Umbilical cord (tissue), 2 donors: ENCODE results near the gene SPINT1. TPM values are rescaled to one million over a fixed set of nuclear protein-coding genes. Genes with fewer than 3 reads are reported as not detected.

ENCODE experiments used
- DNase-seq: peaks from one replicate; pipeline ENCODE4 v3.0.0-alpha.2; 2015; ENCODE audit warnings: low spot score
- total RNA-seq: library from RNA; depleted of rRNA; stranded (reverse); fragments of >200 nt; gene quantifications from one replicate; pipeline ENCODE4 v1.2.3, GENCODE V29; 2014; ENCODE audit warnings: low replicate concordance; ENCODE audit not compliant: insufficient read depth

Gene SPINT1
- total RNA-seq, 1 donor from 2014 or later: 16.6 TPM

DNA sequence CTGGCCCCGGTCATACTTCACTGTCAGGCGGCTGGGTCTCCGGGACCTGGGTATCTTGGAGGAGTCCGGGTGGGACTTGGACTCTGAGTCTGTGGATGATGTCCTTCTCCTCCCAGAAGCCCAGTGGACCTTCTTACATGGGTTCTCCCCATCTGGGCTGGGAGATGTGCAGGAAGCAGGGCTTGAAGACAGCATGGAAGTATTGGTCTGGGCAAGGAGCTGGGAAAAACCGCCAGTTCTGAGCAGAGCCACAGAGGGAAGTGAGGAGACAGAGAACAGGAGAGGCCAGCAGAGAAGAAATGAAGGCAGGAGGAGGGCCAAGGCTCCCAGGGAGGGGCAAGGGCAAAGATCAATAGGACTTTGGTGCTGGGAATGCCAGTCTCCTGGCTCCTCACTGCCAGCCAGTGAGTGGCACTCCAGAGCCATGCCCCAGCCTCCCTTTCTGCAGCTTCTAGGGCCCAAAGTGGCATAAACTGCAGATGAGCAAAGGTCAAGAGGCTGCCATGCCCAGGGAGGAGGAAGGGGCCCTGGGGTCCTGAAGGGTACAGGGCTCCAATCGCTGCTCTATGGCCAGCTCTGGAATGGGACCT lies 15.3 kb upstream of the SPINT1 start, which contains the start of gene PPP1R14D:
PPP1R14D (minus strand) TSS at position 262 of the 590 bp plus-strand sequence; CDS start at position 195, 67 bp downstream.
- DNase-seq: no peak

DNA sequence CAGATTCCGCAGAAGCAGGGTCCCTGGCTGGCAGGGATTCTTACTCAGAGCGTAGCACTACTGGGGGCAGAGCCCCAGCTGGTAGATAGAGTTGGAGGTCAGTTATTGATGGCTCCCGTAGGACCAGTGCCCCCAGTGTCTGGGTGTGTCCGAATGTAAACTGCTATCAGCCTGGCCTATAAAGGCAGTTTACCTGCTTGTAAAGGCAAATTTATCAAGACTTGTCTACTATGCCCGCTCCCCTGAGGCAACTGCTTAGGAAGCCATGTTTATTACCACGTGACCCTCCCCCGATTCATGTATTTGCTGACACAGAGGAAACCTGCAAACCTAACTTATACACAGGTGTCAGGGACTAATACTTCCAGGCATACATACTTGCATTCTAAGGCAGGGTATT lies 14.7 kb upstream of the SPINT1 start:
- no peak for DNase-seq

- DNase-seq: no peak
Observed at GRCh38 chr15:40830884-40831283, 13.0 kb upstream of the SPINT1 start.

- no peak for DNase-seq
Observed at GRCh38 chr15:40831861-40832260, 12.0 kb upstream of the SPINT1 start.

GRCh38 chr15:40832903-40833302 lies 10.9 kb upstream of the SPINT1 start:
- no peak for DNase-seq

- DNase-seq: no peak
Observed at GRCh38 chr15:40836020-40836419, 7.8 kb upstream of the SPINT1 start.

DNA sequence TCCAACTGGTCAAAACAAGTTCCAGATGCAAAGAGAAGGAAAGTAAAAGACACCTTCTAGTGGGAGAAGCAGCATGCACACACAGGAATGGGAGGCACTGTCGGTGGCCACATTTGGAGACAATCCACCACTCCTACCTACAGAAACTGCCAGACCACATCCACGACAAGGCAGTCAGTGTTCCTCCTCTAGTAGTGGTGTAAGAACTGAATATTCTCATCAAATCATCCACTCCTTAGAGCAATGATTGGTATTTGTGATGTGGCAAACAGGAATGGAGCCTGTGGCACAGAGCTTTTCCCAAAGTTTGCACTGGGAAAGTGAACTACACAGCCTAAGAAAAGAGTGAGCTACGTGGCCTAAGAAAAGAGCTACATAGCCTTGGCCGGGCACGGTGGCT lies 5.1 kb upstream of the SPINT1 start:
- no peak for DNase-seq

DNA sequence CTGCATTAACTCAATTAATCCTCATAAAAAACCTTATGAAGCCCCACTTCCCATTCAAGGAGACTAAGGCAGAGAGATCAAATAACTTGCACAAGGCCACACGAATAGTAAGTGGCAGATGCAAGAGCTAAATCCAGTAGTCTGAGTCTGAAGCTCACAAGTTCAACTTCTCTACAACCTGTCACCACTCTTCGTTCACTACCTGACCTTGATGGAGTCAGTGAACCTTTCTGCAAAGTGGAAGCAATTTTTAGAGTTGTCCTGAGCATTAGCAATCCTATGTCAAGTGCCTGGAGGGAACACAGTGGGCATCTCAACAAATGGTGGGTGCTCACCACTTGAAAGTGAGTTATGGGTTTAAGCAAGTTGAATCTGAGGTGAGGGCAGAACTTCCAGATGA lies 2.1 kb upstream of the SPINT1 start:
- no peak for DNase-seq

- DNase-seq: no peak
Observed at GRCh38 chr15:40843261-40843884, 475 bp upstream of the SPINT1 start.

- DNase-seq: no peak
Observed at GRCh38 chr15:40844696-40845030, 815 bp downstream of the SPINT1 start.

DNA sequence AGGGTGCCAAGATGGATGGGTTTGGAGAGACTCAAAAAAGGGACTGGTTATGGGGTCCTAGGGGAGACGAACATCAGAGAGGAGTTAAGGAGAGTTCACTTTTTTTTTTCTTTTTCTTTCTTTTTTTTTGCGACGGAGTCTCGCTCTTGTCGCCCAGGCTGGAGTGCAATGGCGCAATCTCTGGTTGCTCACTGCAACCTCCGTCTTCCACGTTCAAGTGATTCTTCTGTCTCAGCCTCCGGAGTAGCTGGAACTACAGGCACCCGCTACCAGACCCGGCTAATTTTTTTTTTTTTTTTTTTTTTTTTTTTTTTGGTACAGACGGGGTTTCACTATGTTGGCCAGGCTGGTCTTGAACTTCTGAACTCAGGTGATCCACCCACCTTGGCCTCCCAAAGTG lies 1.2 kb downstream of the SPINT1 start:
- no peak for DNase-seq

- DNase-seq: peak; percentile 51
Observed at GRCh38 chr15:40845511-40846284, 1.9 kb downstream of the SPINT1 start.

GRCh38 chr15:40846841-40847222 lies 3.0 kb downstream of the SPINT1 start:
- DNase-seq: no peak

DNA sequence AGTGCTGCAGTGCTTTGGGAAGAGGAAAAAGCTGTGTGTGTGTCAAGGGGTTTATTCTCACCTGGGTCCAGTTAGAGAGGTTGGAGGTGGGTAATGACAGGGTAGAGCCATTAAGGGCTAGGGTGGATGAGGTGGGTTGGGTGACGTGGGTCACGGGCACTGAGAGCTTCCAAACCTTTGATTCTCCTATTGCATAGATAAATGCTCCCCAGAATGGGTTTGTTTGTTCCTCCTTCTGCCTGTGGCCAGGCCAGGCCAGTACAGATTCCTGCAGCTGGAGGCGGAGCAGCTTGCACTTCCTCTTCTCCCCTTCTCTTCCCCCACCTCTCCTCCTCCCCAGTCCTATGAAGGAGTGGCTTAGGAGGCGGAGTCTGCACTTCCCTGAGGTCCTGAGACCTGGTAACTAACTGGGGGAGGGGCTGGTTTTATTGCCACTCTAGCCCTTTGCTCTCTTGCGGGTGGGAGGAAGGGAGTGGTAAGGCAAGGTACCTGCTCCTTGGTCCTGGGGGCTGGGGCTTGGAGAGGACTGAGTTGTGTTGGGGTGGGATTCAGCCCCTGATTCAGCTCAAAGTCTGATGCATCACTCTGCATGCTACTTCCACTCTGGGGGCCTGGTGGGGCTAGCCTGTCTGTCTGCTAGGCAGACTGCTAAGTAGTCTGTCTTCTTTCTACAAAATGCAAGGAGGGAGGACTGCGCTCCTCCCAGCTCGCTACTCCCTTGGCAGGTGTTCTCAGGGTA lies 3.5 kb downstream of the SPINT1 start:
- DNase-seq: peak; percentile 82

- no peak for DNase-seq
Observed at GRCh38 chr15:40850576-40851112, 6.8 kb downstream of the SPINT1 start.

GRCh38 chr15:40852529-40852928 lies 8.7 kb downstream of the SPINT1 start:
- DNase-seq: no peak

- no peak for DNase-seq
Observed at GRCh38 chr15:40853241-40853890, 9.5 kb downstream of the SPINT1 start.

- DNase-seq: no peak
Observed at GRCh38 chr15:40854161-40854560, 10.3 kb downstream of the SPINT1 start.

- DNase-seq: no peak
Observed at GRCh38 chr15:40855706-40856234, 11.9 kb downstream of the SPINT1 start.

GRCh38 chr15:40856746-40857145 lies 12.9 kb downstream of the SPINT1 start:
- DNase-seq: no peak
